ENCODE data around the gene ENKUR.

GRCh38 chr10:24998044-24998443 is 17.9 kb downstream of the ENKUR start:
- no peak for TF ChIP-seq CTCF (IDR thresholded peaks at IDR 0.05)
- TF ChIP-seq EP300 (IDR thresholded peaks at IDR 0.05): no peak

Measured in tibial nerve (tissue), 4 donors.